NCI-H2029 treated with DMSO at 0.1 percent for 48 hours (cell line): Measurements from ENCODE around the gene CNNM3.

Experiments used
- DNase-seq: peaks from one replicate; lab custom pipeline; 2025; lab: John Stamatoyannopoulos, UW

Gene CNNM3

DNA sequence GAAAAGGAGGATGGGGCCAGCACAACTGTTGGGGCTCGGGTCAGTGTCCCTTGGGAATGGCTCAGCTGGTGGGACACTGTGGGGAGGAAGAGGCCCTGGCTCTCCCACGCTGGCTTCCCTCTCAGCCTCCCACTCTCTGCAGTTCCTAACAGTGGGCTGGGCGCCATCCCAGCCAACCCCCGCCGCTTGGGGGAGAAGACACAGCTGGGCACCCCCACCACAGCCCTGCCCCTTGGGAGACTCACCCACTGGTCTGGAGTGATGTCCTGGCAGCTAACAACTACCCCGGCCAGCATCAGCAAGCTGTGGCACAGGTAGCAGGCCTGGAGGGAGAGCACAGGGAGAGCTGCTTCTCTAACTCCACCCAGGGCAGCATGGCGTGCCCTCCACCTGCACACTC, 62.1 kb downstream of the CNNM3 start:
- DNase-seq = no peak

DNA sequence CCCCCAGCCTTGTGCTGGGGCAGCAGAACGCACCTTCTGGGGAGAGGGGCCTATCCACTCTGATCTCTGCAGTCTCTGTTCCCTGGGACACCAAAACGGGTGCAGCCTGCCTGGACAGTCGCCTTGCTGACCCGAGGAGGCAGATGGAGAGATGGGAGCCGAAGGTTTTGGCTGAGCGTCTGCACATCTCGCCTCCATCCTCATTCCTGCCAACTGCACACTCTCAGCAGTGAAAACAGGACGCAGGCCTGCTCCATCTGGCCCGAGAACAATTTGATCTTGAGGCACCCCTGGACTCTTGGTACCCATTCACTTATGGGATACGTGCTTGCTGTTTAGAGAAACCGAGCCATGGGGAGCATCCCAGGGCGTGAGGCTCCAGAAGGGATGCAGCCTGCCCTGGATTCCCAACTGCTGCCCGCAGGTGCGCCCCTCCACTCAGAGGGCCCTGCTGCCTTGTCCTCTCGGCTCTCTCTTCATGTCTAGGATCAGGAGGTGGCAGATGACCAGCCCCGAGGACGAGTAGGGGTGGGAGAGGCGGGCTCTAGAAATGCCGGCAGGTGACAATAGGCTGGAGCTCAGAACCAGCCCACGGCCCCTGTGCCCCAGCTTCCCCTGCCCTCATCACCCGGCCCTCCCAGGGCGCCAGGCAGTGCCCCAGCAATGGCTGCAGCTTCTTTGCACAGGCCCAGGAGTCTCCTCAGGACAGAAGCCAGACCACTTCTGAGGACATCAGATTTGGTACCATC, 62.9 kb downstream of the CNNM3 start:
- DNase-seq = no peak

DNA sequence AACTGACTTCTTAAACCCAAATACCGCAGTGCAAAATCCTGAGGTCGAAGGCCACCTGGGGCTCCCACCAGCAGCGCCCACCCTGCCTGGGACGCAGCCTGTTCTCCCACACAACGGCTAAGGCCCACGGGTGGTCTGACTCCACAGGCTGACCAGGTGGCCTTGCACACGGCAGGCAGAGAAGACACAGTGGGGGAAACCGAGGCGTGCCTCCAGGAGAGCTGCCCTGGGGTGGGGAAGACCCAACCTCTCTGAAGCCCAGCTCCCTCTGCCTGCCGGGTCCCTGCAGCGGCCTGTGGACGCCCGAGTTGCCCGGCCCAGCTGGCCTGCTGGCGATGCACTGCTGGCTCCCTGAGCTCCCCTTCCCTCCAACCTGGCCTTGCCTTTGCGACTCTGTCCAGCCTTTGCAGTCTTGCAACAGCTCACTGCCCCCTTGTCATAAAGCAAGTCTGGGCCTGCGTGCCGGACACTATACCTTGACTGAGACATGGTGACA, 63.5 kb downstream of the CNNM3 start:
- no peak for DNase-seq

DNA sequence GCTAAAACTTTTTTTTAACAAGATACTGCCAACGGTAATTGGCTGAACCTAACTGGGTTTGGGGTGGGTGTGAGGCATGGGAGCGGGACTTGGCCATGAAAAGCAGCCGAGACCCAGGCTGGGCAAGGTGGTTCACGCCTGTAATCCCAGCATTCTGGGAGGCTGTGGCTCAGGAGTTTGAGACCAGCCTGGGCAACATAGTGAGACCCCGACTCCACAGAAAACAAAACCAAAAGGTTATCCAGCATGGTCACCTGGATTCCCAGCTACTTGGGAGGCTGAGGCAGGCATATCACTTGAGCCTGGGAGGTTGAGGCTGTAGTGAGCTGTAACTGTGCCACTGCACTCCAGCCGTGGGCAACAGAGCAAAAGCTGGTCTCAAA, 64.8 kb downstream of the CNNM3 start:
- DNase-seq = no peak

DNA sequence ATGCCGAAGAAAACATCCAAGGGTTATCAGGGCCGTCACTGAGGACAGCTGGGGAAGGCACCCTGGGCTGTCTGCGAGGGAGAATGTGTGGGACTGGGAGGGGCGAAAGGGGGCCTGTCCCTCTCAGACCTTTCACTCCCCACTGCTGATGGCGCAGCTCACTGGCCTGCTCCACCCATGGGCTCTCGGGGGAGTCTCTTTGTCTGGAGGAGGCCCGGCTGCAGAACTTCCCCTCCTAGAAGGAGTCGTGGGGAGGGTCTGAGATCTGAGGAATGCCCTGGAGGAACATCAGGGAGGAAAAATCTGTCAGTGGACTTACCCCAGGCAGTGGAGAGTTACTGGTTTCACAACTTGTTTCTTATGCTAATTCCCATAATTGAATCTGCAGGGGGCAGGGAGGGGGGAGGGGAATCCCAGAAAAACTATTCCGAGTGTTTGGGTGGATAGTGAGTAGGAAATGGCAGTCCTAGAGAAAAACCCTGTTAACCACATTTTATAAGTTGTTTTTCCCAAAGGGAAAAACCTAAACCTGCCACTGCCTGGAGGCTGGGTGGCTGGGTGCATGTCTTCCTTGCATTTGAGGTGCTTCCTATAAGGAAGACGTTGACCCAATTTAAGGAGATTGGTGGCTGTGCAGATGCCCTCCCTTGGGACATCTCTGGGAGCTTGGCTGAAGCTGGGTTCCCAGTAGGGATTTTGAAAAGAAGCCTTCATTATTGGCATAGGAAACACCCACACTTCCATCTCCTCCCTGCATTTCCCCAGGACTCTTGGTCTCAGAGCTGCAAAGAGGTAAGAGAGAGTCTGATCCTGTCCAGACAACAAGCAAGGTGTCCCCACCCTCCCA, 65.5 kb downstream of the CNNM3 start:
- no peak for DNase-seq

DNA sequence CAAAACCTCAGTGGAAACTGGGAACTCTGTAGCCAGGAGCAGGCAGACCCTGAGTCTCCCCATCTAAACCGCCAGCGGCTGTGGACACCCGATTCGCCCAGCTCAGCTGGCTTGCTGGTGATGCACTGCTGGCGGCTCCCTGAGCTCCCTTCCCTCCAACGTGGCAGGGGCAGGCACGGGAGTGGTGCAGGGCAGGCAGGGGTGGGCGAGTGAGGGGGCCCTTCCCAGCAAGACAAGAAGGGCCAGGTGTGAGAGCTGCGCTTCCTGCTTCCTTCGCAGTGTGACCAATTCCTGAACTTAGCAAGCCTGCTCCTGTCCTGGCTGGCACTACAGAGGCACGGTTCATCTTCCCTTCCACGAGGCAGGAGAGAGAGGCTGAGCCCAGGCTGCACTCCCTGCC, 66.2 kb downstream of the CNNM3 start:
- no peak for DNase-seq

DNA sequence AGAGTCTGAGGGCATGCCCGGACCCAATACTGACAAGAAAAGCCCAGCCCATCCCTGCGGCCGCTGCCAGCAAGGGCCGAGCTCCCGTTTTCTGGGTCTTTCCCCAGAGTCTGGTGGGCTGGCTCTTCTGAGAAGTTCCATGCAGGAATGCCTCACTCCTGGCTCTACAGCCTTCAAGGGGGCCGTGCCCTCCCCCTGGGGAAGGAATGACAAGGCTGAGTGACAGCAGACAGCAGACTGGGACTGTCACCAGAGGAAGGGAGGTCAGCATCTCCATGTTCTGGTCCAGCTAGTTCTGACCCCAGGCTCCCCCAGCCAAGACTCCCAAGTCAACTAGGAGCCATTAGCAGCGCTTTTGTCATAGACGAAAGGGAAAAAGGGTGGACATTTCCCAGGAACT, 66.8 kb downstream of the CNNM3 start:
- no peak for DNase-seq

DNA sequence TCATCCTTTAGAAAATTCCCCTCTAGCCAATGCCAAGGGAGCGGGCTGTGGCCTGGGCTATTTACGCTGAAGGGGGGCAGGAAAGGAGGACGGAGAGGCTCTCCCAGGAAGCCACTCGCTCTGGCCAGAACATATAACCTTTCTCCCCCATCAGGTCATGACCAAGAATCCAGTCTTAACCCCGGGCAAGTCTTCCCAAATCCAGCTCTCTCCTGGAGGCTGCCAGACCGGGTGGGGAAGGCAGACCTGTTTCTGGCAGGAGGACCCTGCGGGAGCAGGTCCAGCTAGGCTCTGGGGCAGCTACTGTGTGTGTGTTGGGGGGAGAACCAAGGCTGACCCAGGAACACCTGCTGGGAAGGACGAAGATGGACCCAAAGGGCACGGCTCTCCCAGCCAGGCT, 67.2 kb downstream of the CNNM3 start:
- no peak for DNase-seq
